HL-60 (cell line): Measurements from ENCODE around the gene FSTL4.

Source experiments
- DNase-seq, 2 experiments: peaks; one replicate each; pipeline ENCODE4 v3.0.0-alpha.2; 2010 to 2020; ENCODE audit warnings: low read depth in 1 of 2, low spot score in 1 of 2
- H3K27ac ChIP-seq: fragments of 250-450 bp; sonication (Bioruptor Pico); replicated peaks from 2 replicates; pipeline ENCODE4 v1.5.1; 2020; ENCODE audit warnings: mild to moderate bottlenecking, moderate library complexity
- H3K27me3 ChIP-seq: fragments of 250-450 bp; sonication (Bioruptor Pico); 2 replicates; pipeline ENCODE4 v1.5.1; 2021; ENCODE audit warnings: mild to moderate bottlenecking, moderate library complexity; ENCODE audit not compliant: insufficient read depth, poor library complexity, severe bottlenecking
- H3K4me3 ChIP-seq: replicated peaks from 2 replicates; pipeline ENCODE4 v1.5.1; 2011; ENCODE audit warnings: mild to moderate bottlenecking, control low read depth, low read length; ENCODE audit not compliant: insufficient read depth
- GABPA ChIP-seq: IDR thresholded peaks from 2 replicates; pipeline ENCODE4 v1.6.1; 2012; ENCODE audit warnings: low read depth
- POLR2AphosphoS5 ChIP-seq: IDR thresholded peaks from 2 replicates; pipeline ENCODE4 v1.6.1; 2012; ENCODE audit warnings: low read depth
- SPI1 ChIP-seq: IDR thresholded peaks from 2 replicates; pipeline ENCODE4 v1.6.1; 2012; ENCODE audit warnings: low read depth, mild to moderate bottlenecking, borderline replicate concordance
- TF ChIP-seq, protein P1 (sequence below): IDR thresholded peaks from one replicate; pipeline ENCODE4 v1.5.1; 2011; ENCODE audit warnings: low read length, control low read depth, inconsistent platforms; ENCODE audit not compliant: insufficient read depth
- TF ChIP-seq, protein P2 (sequence below): IDR thresholded peaks from 2 replicates; pipeline ENCODE4 v1.6.1; 2012; ENCODE audit warnings: low read depth; ENCODE audit not compliant: insufficient replicate concordance

FSTL4 gene

DNA sequence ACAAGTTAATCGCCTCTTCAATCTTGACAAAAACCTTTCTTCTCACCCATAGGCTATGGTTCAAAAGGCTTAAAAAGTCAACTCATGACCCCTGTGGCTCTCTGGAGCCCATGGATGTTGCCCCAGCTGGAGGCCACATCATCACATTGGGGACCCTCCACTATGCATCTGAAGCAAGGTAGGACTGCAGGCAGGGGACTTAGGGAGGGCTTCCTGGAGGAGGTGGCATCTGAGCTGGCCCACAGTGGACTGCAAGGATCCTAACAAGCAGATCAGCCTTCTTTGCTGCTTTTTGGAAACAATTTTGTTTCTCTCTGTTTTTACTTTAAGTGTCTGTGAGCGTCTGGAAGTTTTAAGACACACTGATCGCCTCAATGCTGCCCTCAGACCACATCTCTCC, 325.9 kb downstream of the FSTL4 start:
- H3K27me3 ChIP-seq = no peaks in the 10 kb centered on the region
- no peak overlapping the region for H3K4me3 ChIP-seq
- no peak overlapping the region for H3K27ac ChIP-seq
- TF ChIP-seq, protein P1, sequence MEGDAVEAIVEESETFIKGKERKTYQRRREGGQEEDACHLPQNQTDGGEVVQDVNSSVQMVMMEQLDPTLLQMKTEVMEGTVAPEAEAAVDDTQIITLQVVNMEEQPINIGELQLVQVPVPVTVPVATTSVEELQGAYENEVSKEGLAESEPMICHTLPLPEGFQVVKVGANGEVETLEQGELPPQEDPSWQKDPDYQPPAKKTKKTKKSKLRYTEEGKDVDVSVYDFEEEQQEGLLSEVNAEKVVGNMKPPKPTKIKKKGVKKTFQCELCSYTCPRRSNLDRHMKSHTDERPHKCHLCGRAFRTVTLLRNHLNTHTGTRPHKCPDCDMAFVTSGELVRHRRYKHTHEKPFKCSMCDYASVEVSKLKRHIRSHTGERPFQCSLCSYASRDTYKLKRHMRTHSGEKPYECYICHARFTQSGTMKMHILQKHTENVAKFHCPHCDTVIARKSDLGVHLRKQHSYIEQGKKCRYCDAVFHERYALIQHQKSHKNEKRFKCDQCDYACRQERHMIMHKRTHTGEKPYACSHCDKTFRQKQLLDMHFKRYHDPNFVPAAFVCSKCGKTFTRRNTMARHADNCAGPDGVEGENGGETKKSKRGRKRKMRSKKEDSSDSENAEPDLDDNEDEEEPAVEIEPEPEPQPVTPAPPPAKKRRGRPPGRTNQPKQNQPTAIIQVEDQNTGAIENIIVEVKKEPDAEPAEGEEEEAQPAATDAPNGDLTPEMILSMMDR = no peak
- TF ChIP-seq GABPA (no peak), SPI1 (no peak), POLR2AphosphoS5 (no peak)
- TF ChIP-seq, protein P2, sequence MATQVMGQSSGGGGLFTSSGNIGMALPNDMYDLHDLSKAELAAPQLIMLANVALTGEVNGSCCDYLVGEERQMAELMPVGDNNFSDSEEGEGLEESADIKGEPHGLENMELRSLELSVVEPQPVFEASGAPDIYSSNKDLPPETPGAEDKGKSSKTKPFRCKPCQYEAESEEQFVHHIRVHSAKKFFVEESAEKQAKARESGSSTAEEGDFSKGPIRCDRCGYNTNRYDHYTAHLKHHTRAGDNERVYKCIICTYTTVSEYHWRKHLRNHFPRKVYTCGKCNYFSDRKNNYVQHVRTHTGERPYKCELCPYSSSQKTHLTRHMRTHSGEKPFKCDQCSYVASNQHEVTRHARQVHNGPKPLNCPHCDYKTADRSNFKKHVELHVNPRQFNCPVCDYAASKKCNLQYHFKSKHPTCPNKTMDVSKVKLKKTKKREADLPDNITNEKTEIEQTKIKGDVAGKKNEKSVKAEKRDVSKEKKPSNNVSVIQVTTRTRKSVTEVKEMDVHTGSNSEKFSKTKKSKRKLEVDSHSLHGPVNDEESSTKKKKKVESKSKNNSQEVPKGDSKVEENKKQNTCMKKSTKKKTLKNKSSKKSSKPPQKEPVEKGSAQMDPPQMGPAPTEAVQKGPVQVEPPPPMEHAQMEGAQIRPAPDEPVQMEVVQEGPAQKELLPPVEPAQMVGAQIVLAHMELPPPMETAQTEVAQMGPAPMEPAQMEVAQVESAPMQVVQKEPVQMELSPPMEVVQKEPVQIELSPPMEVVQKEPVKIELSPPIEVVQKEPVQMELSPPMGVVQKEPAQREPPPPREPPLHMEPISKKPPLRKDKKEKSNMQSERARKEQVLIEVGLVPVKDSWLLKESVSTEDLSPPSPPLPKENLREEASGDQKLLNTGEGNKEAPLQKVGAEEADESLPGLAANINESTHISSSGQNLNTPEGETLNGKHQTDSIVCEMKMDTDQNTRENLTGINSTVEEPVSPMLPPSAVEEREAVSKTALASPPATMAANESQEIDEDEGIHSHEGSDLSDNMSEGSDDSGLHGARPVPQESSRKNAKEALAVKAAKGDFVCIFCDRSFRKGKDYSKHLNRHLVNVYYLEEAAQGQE = no peak
- DNase-seq = no peak

DNA sequence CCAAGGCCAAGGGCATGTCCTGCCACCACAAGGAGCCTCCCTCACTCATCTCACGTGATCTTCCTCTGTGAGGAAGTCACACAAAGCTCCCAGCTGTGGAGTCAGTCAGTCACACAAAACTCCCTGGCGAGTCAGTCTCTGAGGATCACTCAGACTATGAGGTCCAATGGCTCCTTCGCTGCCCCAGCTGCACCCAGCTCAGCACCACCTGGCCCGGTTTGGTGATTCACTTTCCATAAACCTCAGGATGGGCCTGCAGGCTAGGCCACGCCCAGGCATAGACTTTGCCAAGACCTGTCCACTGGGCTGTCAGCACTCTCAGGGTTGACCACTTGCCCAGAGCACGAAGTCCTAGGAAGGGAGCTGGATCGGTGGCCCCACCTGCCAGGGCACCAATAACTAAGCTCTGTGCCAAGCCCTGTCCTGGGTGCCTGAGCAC, 326.7 kb downstream of the FSTL4 start:
- TF ChIP-seq GABPA (no peak), SPI1 (peak; percentile 23; the same call in 1 of the 2 replicates)
- DNase-seq = no peak
- Histone ChIP-seq H3K27me3 (no peaks in the 10 kb centered on the region), H3K4me3 (no peak overlapping the region), H3K27ac (no peak overlapping the region)

DNA sequence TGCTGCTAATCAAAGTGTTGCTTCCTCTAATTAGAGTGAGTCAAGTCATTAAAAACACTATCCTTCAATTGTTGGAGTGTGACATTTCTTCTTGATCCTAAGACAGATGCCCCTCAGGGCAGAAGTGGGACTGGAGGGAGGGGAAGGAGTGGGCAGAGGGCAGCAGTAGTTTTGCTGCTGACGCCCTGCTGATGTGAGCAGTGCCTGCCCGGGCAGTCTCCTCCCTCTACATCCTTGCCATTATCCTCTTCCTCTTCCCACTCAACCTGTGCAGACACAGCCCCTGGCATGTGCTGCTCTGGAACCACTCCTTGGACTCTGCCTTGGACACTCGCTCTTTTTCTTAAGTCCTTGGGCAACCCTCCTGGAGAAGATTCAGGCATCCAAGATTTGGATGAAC, 328.0 kb downstream of the FSTL4 start:
- TF ChIP-seq POLR2AphosphoS5 (no peak), GABPA (no peak), SPI1 (no peak)
- TF ChIP-seq, protein P2 = no peak
- TF ChIP-seq, protein P1 = no peak

DNA sequence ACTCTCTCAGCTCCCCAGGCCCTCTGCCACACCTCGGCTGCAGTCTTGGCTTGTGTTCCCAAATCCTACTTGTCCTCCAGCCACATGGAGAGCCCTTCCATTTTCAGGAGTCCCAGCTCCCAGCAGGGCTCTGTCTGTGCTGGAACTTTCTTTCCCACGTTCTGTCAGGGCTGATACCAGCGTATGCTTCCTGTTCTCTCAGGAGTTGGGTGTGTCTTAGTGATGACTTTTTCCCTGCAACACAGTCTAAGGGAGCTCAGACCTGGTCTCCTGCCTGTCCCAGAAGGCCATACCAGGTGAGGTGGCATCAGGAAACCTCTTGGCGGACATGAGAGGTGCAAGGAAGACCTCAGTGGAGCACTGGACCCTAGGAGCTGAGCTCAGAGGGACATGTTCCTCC, 334.0 kb downstream of the FSTL4 start:
- H3K27ac ChIP-seq = no peak overlapping the region

More for the DNA sequence above, 328.0 kb downstream of the FSTL4 start:
- Histone ChIP-seq H3K4me3 (no peak overlapping the region), H3K27ac (no peak overlapping the region), H3K27me3 (no peaks in the 10 kb centered on the region)
- DNase-seq = no peak

More for the DNA sequence above, 334.0 kb downstream of the FSTL4 start:
- no peak overlapping the region for H3K4me3 ChIP-seq
- H3K27me3 ChIP-seq = no peaks in the 10 kb centered on the region
- TF ChIP-seq, protein P1 = no peak
- TF ChIP-seq SPI1 (no peak), GABPA (no peak), POLR2AphosphoS5 (no peak)
- TF ChIP-seq, protein P2 = no peak
- DNase-seq = no peak
